Measurements from ENCODE around the gene RNF182.

RNF182 gene

DNA sequence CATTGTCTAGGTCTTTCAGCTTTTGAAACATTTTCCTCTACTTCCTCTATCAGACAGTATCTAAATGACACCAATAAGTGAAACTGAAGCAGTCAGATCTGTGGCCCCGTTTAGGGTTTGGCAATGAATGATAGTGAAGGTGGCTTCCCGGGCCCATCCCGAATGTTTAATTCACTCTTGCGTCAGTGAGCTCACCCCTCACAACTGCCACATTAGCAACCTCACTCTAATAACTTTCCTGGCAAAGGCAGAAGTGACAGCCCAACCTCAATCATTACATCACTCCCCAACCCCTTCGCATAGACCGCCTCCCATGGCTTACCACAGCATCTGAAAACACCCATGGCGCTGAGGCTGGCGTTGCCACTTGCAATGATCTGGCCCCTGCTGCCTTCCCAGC lies 100.4 kb downstream of the RNF182 start:
- Histone ChIP-seq H3K27me3 (ENCODE audit: low read depth, low read length) (no peaks in the 10 kb centered on the region), H3K9me3 (ENCODE audit: insufficient read depth, low read length) (no peaks in the 10 kb centered on the region), H3K4me1 (ENCODE audit: low read length) (peaks cover 62% of the 10 kb centered on the region), H4K20me1 (ENCODE audit: insufficient read depth, low read length) (no peaks in the 10 kb centered on the region), H3K27ac (ENCODE audit: low read length) (peak overlapping the region; percentile 98), H3K36me3 (replicated peaks; ENCODE audit: low read depth, low read length) (no peaks in the 10 kb centered on the region), H2AFZ (ENCODE audit: low read depth, low read length) (no peak overlapping the region), H3K4me3 (ENCODE audit: low read length) (peak overlapping the region; percentile 65), H3K4me2 (ENCODE audit: low read length) (peak overlapping the region; percentile 85), H3K9ac (ENCODE audit: low read length) (peak overlapping the region; percentile 88), H3K79me2 (ENCODE audit: low read length) (no peaks in the 10 kb centered on the region)
- TF ChIP-seq, protein P1, sequence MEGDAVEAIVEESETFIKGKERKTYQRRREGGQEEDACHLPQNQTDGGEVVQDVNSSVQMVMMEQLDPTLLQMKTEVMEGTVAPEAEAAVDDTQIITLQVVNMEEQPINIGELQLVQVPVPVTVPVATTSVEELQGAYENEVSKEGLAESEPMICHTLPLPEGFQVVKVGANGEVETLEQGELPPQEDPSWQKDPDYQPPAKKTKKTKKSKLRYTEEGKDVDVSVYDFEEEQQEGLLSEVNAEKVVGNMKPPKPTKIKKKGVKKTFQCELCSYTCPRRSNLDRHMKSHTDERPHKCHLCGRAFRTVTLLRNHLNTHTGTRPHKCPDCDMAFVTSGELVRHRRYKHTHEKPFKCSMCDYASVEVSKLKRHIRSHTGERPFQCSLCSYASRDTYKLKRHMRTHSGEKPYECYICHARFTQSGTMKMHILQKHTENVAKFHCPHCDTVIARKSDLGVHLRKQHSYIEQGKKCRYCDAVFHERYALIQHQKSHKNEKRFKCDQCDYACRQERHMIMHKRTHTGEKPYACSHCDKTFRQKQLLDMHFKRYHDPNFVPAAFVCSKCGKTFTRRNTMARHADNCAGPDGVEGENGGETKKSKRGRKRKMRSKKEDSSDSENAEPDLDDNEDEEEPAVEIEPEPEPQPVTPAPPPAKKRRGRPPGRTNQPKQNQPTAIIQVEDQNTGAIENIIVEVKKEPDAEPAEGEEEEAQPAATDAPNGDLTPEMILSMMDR (IDR thresholded peaks at IDR 0.05; ENCODE audit: low read depth, low read length), result no peak
- no peak for TF ChIP-seq EZH2phosphoT487 (IDR thresholded peaks at IDR 0.05; ENCODE audit: low read depth)

DNA sequence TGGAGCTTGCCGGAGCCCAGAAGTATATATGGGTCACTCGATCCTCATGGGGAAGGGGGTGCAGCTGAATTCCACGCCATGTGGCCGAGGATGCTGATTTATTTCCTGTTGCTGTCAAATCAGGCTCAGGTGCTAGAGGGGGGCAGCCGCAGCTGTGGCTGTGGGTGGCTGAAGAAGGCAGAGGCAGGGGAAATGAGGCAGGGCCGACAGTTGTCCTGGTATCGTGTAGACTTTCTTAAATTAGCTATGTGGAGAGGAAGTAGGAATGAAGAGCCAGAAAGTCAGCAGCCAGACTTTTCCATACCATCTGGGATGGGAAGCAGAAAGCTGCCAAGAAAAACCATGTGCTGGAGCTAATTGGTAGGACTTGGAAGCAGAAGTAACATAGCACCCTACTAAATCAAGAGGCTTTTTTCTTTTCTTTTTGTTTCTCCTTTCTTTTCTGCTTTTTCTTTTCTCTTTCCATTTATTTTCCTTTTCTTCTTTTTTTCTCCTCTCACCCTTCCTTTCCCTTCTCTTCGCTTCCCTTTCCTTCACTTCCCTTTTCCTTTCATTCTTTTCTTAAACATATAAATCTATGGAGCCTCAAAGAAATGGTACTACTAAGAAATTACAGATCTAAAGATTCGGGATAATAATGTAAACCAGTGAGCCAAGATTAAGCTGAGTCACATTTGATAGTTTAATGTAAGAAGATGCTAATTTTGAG lies 102.2 kb downstream of the RNF182 start:
- H3K36me3 ChIP-seq (replicated peaks; ENCODE audit: low read depth, low read length), result no peaks in the 10 kb centered on the region
- H3K4me3 ChIP-seq (ENCODE audit: low read length), result peak overlapping the region; percentile 60; the same call in 1 of the 2 replicates
- no peaks in the 10 kb centered on the region for H3K9me3 ChIP-seq (ENCODE audit: insufficient read depth, low read length)
- H3K4me1 ChIP-seq (ENCODE audit: low read length), result peaks cover 67% of the 10 kb centered on the region
- no peaks in the 10 kb centered on the region for H3K27me3 ChIP-seq (ENCODE audit: low read depth, low read length)
- H3K4me2 ChIP-seq (ENCODE audit: low read length), result peak overlapping the region; percentile 85
- 0 out of 2 replicates have a peak overlapping the region, but pooled peaks have one; percentile 26 for H2AFZ ChIP-seq (ENCODE audit: low read depth, low read length)
- peak overlapping the region; percentile 76 for H3K9ac ChIP-seq (ENCODE audit: low read length)
- TF ChIP-seq, protein P1 (IDR thresholded peaks at IDR 0.05; ENCODE audit: low read depth, low read length), result no peak
- TF ChIP-seq EZH2phosphoT487 (IDR thresholded peaks at IDR 0.05; ENCODE audit: low read depth), result no peak
- no peaks in the 10 kb centered on the region for H4K20me1 ChIP-seq (ENCODE audit: insufficient read depth, low read length)
- no peaks in the 10 kb centered on the region for H3K79me2 ChIP-seq (ENCODE audit: low read length)
- H3K27ac ChIP-seq (ENCODE audit: low read length), result peak overlapping the region; percentile 98

DNA sequence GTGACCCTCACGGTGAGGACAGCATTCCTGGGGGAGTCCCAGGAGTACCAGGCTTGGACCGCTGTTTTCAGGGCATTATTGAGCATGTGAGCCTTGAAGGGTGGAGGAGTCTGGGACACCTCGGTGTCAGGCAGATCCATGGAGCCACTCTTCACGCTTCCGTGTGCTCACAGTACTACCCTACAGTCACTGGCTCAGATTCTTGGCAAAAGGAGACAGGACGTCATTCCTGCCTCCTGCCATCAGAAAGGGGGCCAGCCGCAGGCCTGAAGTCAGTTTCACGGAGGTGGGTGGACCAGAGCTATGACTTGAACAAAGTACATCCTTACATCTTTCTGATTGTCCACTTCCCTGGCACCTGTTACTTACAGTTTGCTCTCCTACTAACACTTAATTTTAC lies 103.9 kb downstream of the RNF182 start:
- no peak overlapping the region for H3K4me2 ChIP-seq (ENCODE audit: low read length)

DNA sequence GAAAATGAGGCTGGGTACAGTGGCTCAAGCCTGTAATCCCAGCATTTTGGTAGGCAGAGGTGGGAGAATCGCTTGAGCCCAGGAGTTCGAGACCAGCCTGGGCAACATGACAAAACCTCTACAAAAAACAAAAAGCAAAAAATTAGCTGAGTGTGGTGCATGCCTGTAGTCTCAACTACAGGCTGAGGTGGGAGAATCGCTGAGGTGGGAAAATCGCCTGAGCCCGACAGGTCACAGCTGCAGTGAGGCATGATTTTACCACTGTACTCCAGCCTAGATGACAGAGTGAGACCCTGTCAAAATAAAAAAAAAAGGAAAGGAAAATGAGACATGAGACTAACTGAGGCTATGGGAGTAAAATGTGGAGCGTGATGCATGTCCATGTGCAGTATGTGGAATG lies 104.9 kb downstream of the RNF182 start:
- Histone ChIP-seq H3K4me3 (ENCODE audit: low read length) (no peak overlapping the region), H3K79me2 (ENCODE audit: low read length) (no peaks in the 10 kb centered on the region), H3K36me3 (replicated peaks; ENCODE audit: low read depth, low read length) (peaks cover 3% of the 10 kb centered on the region), H4K20me1 (ENCODE audit: insufficient read depth, low read length) (no peaks in the 10 kb centered on the region), H3K4me1 (ENCODE audit: low read length) (peaks cover 81% of the 10 kb centered on the region), H3K27ac (ENCODE audit: low read length) (no peak overlapping the region), H3K4me2 (ENCODE audit: low read length) (no peak overlapping the region), H3K9ac (ENCODE audit: low read length) (no peak overlapping the region), H2AFZ (ENCODE audit: low read depth, low read length) (no peak overlapping the region), H3K27me3 (ENCODE audit: low read depth, low read length) (no peaks in the 10 kb centered on the region), H3K9me3 (ENCODE audit: insufficient read depth, low read length) (no peaks in the 10 kb centered on the region)
- TF ChIP-seq, protein P1 (IDR thresholded peaks at IDR 0.05; ENCODE audit: low read depth, low read length), result no peak
- no peak for TF ChIP-seq EZH2phosphoT487 (IDR thresholded peaks at IDR 0.05; ENCODE audit: low read depth)

More for the DNA sequence above, 103.9 kb downstream of the RNF182 start:
- Histone ChIP-seq H3K36me3 (replicated peaks; ENCODE audit: low read depth, low read length) (peaks cover 3% of the 10 kb centered on the region), H3K9ac (ENCODE audit: low read length) (no peak overlapping the region), H2AFZ (ENCODE audit: low read depth, low read length) (no peak overlapping the region), H3K27me3 (ENCODE audit: low read depth, low read length) (no peaks in the 10 kb centered on the region), H3K4me3 (ENCODE audit: low read length) (no peak overlapping the region), H3K4me1 (ENCODE audit: low read length) (peaks cover 81% of the 10 kb centered on the region), H4K20me1 (ENCODE audit: insufficient read depth, low read length) (no peaks in the 10 kb centered on the region), H3K79me2 (ENCODE audit: low read length) (no peaks in the 10 kb centered on the region), H3K9me3 (ENCODE audit: insufficient read depth, low read length) (no peaks in the 10 kb centered on the region), H3K27ac (ENCODE audit: low read length) (no peak overlapping the region)
- TF ChIP-seq EZH2phosphoT487 (IDR thresholded peaks at IDR 0.05; ENCODE audit: low read depth), result no peak
- TF ChIP-seq, protein P1 (IDR thresholded peaks at IDR 0.05; ENCODE audit: low read depth, low read length), result no peak

All from OCI-LY3 (cell line).